ENCODE data around the gene SERPINA5. TPM values are rescaled to one million over a fixed set of nuclear protein-coding genes. Genes with fewer than 3 reads are reported as not detected.

SERPINA5 gene
- total RNA-seq, 6 experiments from 2014 or later: 24.7 to 317 (median 167) TPM

- H3K36me3 ChIP-seq: peaks cover 0 to 28% (median 10%) of the 10 kb centered on the region in 4 donors
- TF ChIP-seq POLR2A (IDR thresholded peaks at IDR 0.05): no peak
- TF ChIP-seq CTCF (IDR thresholded peaks at IDR 0.05): no peak
- H3K4me3 ChIP-seq: no peak overlapping the region
- DNase-seq (no peak), ATAC-seq (no peak)
- H3K27ac ChIP-seq: peak overlapping the region; percentile 58 to 83 (median 67)
- intact Hi-C loops (cut with DNase I): no loop called here
- H3K27me3 ChIP-seq: no peaks in the 10 kb centered on the region
- H3K9me3 ChIP-seq: no peaks in the 10 kb centered on the region
- H3K4me1 ChIP-seq: peaks cover 0 to 13% (median 3%) of the 10 kb centered on the region in 4 donors
- WGBS (ENCODE audit: insufficient coverage, low coverage, low lambda C conversion rate, missing lambda C conversion rate): 74% methylated on average over 3 of the region's 5 CpGs
Observed at GRCh38 chr14:94611179-94611578, 30.0 kb downstream of the SERPINA5 start.

GRCh38 chr14:94612174-94612573, 30.9 kb downstream of the SERPINA5 start, which contains the start of gene SERPINA3:
Gene SERPINA3, plus strand, starts transcription at chr14:94612391. Its CDS starts 2,051 bp downstream, at chr14:94614442.
- DNase-seq (peak in 1 of 3 donors; percentile 72), ATAC-seq (peak; percentile 23 to 81 (median 76))
- H3K4me1 ChIP-seq: peaks cover 0 to 21% (median 3%) of the 10 kb centered on the region in 4 donors
- 18% methylated on average over 2 of the region's 4 CpGs for WGBS (ENCODE audit: insufficient coverage, low coverage, low lambda C conversion rate, missing lambda C conversion rate)
- peak within 1 kb of the TSS; percentile 58 to 83 (median 67) for H3K27ac ChIP-seq
- peak within 1 kb of the TSS; percentile 68 to 88 (median 74) for H3K4me3 ChIP-seq
- H3K9me3 ChIP-seq: no peaks in the 10 kb centered on the region
- H3K36me3 ChIP-seq: peaks cover 0 to 34% (median 10%) of the 10 kb centered on the region in 4 donors
- TF ChIP-seq CTCF (IDR thresholded peaks at IDR 0.05) (no peak), POLR2A (IDR thresholded peaks at IDR 0.05) (peak; percentile 87)
- intact Hi-C loops (cut with DNase I): no loop called here
- H3K27me3 ChIP-seq: no peaks in the 10 kb centered on the region

GRCh38 chr14:94612580-94613554, 31.6 kb downstream of the SERPINA5 start:
- intact Hi-C loops (cut with DNase I): no loop called here

More at GRCh38 chr14:94612580-94613554, 31.6 kb downstream of the SERPINA5 start:
- DNase-seq (peak in 1 of 3 donors; percentile 39), ATAC-seq (peak in 3 of 4 donors; percentile 2 to 41 (median 22))
- Histone ChIP-seq H3K36me3 (peaks cover 0 to 39% (median 12%) of the 10 kb centered on the region in 4 donors), H3K27me3 (no peaks in the 10 kb centered on the region), H3K27ac (peak overlapping the region; percentile 56 to 83 (median 67)), H3K9me3 (no peaks in the 10 kb centered on the region), H3K4me3 (peak overlapping the region; percentile 68 to 88 (median 74)), H3K4me1 (peaks cover 0 to 25% (median 3%) of the 10 kb centered on the region in 4 donors)
- TF ChIP-seq POLR2A (IDR thresholded peaks at IDR 0.05) (peak; percentile 61), CTCF (IDR thresholded peaks at IDR 0.05) (no peak)
- whole genome bisulfite sequencing (ENCODE audit: insufficient coverage, low coverage, low lambda C conversion rate, missing lambda C conversion rate): 12% methylated on average over 9 of the region's 9 CpGs

All from right lobe of liver (tissue), 6 donors.